G401 (cell line): ENCODE measurements around the gene FAM83F. TPM values are rescaled to one million over a fixed set of nuclear protein-coding genes. Genes with fewer than 3 reads are reported as not detected.

Experiments used
- DNase-seq: peaks from one replicate; pipeline ENCODE4 v3.0.0-alpha.2; 2015; ENCODE audit warnings: low spot score
- in situ Hi-C: cut with HindIII; loops from 2 replicates; pipeline ENCODE4 v1.10.0; 2016; ENCODE audit warnings: low sequenced_read_pairs, mixed read lengths
- total RNA-seq: library from RNA; depleted of rRNA; stranded (reverse); fragments of >200 nt; shearing (Covaris generic); gene quantifications from 2 replicates; pipeline ENCODE4 v1.2.3, GENCODE V29; 2014

The FAM83F gene
- total RNA-seq, 1 experiment from 2014 or later, result 0.27 TPM

DNA sequence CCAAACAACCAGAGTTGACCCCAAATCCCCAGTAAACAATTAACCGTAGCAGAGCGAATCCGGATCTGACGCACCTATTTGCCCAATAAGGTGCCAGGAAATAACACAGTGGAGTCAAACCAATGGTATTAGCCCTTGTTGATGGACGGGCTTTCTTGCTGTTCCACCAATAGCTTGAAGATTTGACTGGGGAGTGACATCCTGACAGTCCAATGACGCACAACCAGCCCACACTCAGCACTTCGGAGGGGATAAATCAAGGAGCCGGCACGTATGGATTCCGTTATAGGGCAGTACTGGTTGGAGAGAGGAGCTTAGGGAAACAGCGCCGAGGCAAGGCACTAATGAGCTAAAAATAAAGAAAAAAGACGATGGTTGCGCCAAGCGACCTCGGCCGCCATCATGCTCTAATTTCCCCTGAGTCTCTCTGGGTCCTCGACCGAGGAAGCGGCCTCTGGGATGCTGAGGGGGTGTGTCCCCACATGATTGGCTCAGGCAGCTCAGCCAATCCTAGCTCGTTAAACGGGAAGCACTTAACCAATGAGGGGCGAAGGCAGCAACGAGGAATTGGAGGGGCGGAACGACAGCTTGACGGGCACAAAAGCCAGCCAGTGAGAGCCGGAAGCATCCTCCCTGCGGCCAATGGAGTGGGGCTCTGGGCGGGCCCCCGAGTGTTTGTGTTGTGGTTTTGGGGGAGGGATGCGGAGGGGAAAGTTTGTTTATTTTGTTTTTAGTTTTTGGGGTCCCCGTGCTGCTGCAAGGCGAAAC, 49.5 kb downstream of the FAM83F start:
- in situ Hi-C loops, result no loop called here
- DNase-seq, result peak; percentile 99

DNA sequence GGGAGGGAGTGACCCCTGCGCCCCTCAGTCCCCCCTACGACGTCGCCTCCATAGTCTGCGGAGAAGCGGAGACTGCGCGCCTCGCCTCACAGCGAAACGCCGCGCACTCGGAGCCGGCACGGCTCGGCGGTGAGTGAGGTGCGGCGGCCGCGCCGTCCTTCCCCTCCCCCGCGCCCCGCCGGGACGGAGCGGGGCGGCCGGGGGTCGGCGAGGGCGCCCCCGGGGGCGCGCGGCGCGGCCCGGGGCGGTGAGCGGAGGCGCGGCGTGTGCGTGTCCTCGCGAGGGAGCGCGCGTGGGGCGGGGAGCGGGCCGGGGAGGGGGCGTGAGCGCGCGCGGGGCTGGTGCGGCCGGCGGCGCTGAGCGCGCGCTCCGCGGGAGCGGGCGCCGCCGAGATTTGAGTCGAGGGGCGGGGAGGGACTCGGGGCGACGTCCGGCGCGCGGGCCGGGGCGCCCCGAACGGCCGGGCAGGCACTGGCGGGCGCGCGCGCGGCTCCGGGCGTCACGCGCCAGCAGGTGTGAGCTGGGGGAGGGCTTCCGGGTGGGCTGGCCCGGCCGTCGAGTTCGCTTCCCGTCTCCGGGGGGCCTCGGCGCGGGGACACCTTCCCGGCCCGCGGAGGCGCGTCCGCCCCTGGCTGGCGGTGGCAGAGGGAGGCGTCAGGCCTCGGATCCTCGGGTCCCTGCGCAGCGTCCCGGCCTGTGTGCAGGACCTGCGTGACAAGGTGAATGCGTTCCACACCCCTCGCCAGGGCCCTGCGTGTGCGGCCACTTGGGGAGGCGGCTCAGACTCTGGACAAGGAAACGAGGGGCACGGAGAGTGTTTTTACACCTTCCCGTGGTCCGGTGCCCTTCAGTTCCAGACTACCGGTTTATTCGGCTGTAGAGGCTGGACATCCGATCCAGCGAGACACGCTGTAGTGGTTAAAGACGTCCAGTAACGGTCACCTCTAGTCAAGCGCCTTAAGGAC, 50.4 kb downstream of the FAM83F start:
- in situ Hi-C loops, result no loop called here
- DNase-seq, result peak; percentile 40

- DNase-seq, result no peak
- in situ Hi-C loops, result no loop called here
Observed at GRCh38 chr22:40046126-40046525, 51.4 kb downstream of the FAM83F start.

DNA sequence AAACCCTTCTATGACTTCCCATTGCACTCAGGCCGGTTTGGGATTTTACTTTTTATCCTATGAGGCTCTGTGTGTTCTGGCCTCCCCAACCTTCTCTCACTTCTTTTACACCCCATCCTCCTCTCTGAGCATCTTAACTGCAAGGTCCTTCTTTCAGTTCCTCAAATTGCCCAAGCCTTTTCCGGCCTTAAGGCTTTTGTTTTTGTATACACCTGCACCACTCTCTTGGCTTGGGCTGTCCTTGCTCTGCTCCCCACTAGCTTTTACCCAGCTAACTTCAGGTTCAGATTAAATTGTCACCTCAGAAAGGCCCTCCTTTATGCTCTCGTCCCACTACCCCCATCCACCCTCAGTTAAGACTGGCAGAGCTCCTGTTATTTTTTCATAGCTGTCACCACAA, 55.5 kb downstream of the FAM83F start:
- no peak for DNase-seq
- in situ Hi-C loops, result loop anchor here (25.0 kb wide), 1 partner anchor 137 kb away; the partner anchor contains the start of gene TNRC6B

- no peak for DNase-seq
- in situ Hi-C loops, result loop anchor here (25.0 kb wide), 1 partner anchor 136 kb away; the partner anchor contains the start of gene TNRC6B
Observed at GRCh38 chr22:40051322-40051721, 56.6 kb downstream of the FAM83F start.

DNA sequence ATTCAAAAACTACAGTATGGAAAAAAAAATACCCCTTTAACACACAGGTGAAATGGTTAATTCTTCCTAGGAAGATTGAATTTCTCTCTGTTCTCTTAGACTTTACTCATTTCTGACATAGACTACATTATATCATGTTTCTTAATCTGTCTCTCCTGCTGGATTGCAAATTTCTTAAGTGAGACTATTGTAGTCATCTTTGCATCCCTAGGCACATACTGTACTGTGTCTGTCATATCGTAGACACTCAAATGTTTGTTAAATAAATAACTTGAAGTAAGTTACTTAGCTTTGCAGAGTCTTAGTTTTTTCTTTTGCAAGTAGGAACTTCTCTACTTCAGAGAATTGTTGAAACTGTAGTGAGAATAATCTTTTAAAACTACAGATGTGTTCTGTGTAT, 58.7 kb downstream of the FAM83F start:
- in situ Hi-C loops, result loop anchor here (25.0 kb wide), 1 partner anchor 134 kb away; the partner anchor contains the start of gene TNRC6B
- no peak for DNase-seq

- DNase-seq, result no peak
- in situ Hi-C loops, result loop anchor here (25.0 kb wide), 1 partner anchor 133 kb away; the partner anchor contains the start of gene TNRC6B
Observed at GRCh38 chr22:40054486-40054885, 59.7 kb downstream of the FAM83F start.

DNA sequence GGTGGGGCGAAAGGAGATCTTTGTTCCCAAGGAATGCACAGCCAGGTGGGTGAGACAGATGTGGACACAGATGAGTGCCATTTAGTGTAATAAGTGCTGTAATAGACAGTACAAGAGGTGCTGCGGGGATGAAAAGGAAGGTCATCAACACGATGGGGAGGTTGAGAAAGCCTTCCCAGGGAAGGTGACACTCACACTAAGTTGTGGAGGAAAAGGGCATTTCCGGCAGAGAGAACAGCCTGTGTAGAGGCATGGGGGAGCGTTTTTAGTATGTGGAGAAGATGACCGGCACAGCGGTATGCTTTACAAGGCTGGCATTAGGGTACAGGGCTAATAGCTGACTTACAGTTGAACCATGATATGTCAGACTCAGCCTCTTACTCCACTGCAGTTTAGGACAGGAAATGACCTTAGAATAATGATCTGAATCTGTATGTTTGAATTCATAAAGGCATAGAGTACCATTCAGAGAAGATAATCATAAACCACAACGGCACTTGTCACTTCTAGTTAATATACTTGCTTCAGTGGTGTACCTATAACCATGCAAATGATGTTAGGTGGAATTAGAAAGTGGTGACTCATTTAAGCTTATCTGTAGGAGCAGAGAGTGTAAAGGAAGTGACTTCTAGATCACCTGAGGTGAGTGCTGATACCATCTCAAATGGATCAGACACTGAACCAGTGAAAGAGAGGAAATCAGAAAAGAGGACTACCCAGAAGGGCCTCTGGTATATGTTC, 60.6 kb downstream of the FAM83F start:
- in situ Hi-C loops, result loop anchor here (25.0 kb wide), 1 partner anchor 132 kb away; the partner anchor contains the start of gene TNRC6B
- DNase-seq, result no peak

DNA sequence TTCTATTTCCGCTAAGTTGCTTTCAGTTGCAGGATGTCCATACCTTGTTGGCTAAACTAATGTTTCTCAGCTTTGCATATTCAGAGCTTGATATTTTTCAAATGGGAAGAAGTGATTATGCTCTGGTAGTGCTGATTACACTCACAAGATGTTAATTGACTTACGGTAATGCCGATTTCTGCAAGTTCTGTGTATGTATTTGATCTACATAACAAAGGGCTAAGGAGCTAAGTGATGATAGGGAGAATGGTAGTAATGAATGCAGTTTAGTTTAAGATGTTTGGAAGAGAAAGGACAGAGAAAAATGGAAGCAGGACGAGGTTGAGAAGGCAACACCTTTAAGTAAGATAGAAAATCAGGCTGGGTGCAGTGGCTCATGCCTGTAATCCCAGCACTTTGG, 61.4 kb downstream of the FAM83F start:
- DNase-seq, result no peak
- in situ Hi-C loops, result loop anchor here (25.0 kb wide), 1 partner anchor 131 kb away; the partner anchor contains the start of gene TNRC6B

GRCh38 chr22:40056559-40056958, 61.8 kb downstream of the FAM83F start:
- in situ Hi-C loops, result loop anchor here (25.0 kb wide), 1 partner anchor 131 kb away; the partner anchor contains the start of gene TNRC6B

DNA sequence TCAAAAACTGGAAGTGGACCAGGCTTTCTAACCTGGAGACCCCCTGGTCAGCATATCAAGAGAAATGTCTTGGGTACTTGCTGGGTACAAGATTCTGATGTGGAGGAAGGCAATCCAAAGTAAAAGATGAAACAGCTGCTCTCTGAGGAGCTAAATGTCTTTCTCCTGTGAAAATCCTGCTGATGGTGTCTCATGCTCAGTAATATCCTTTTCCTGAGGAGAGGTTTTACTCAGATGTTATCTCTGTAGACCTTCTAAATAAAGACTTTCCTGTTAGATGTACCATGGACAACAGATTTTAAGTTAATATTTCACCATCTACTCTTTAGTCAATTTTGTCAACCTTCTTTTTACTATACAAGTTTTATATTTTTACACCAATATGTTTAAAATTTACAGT, 62.9 kb downstream of the FAM83F start:
- no peak for DNase-seq
- in situ Hi-C loops, result loop anchor here (25.0 kb wide), 1 partner anchor 130 kb away; the partner anchor contains the start of gene TNRC6B

More at GRCh38 chr22:40056559-40056958, 61.8 kb downstream of the FAM83F start:
- DNase-seq, result no peak

GRCh38 chr22:40058265-40058664, 63.5 kb downstream of the FAM83F start:
- DNase-seq, result no peak
- in situ Hi-C loops, result loop anchor here (25.0 kb wide), 1 partner anchor 129 kb away; the partner anchor contains the start of gene TNRC6B

- in situ Hi-C loops, result loop anchor here (25.0 kb wide), 1 partner anchor 121 kb away; the partner anchor contains the start of gene TNRC6B
- no peak for DNase-seq
Observed at GRCh38 chr22:40065981-40066380, 71.2 kb downstream of the FAM83F start.

DNA sequence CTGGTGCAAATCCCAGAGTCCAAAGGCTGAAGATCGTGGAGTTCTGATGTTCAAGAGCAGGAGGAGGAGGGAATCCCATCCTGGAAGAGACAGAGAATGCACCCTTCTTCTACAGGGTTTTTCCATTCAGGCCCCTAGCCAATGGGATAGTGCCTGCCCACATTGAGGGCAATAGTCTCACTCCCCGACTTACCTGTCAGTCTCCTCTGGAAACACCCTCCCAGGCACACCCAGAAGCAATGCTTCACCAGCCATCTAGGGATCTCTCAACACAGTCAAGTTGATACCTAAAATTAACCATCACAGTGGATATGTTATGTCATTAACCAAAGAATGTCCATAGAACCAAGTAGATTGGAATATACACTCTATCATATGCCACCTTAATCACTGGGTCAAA, 72.9 kb downstream of the FAM83F start:
- no peak for DNase-seq
- in situ Hi-C loops, result loop anchor here (25.0 kb wide), 1 partner anchor 120 kb away; the partner anchor contains the start of gene TNRC6B

- no peak for DNase-seq
Observed at GRCh38 chr22:40070701-40071100, 75.9 kb downstream of the FAM83F start.

DNA sequence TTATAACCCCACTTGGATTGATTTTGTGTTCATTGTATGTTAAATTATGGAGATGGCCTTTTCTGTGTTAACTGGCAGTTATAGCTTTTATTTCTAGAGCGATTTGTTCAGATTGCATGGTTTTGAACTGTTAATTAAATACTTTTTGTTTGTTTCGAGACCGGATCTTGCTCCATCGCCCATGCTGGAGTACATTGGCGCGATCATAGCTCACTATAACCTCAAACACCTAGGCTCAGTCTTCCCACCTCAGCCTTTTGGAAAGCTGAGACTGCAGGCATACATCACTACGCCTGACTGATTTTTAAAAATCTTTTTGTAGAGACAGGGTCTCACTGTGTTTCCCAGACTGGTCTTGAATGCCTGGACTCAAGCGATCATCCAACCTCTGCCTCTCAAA, 77.0 kb downstream of the FAM83F start:
- in situ Hi-C loops, result loop anchor here (25.0 kb wide), 1 partner anchor 116 kb away; the partner anchor contains the start of gene TNRC6B

More at GRCh38 chr22:40070701-40071100, 75.9 kb downstream of the FAM83F start:
- in situ Hi-C loops, result loop anchor here (25.0 kb wide), 1 partner anchor 117 kb away; the partner anchor contains the start of gene TNRC6B

GRCh38 chr22:40076702-40077645, 82.2 kb downstream of the FAM83F start:
- no peak for DNase-seq
- in situ Hi-C loops, result no loop called here

More for the DNA sequence above, 77.0 kb downstream of the FAM83F start:
- no peak for DNase-seq
